Measurements from ENCODE around the gene ZC3H7A. TPM values are rescaled to one million over a fixed set of nuclear protein-coding genes. Genes with fewer than 3 reads are reported as not detected.

The ZC3H7A gene
- total and polyA plus RNA-seq, 2 of the 4 experiments (the other 2 are of a cell fraction): 22.2 to 53.9 TPM

GRCh38 chr16:11715246-11715947 is 81.7 kb downstream of the ZC3H7A start:
- Histone ChIP-seq H3K4ac (ENCODE audit: low read depth, low read length) (no peak overlapping the region), H3K4me3 (ENCODE audit: insufficient read depth, low read depth, low read length) (no peak overlapping the region), H2BK5ac (ENCODE audit: low read depth, low read length, poor library complexity, severe bottlenecking) (no peak overlapping the region), H4K20me1 (ENCODE audit: insufficient read depth, low read length) (peaks cover 5% of the 10 kb centered on the region; the same call in 1 of the 2 replicates), H3K4me1 (ENCODE audit: control insufficient read depth, insufficient read depth, low read length) (peaks cover 2% of the 10 kb centered on the region; the same call in 1 of the 2 replicates), H3K79me1 (ENCODE audit: low read depth in 1 of 2, low read length in 2 of 2) (peaks cover 26 to 34% of the 10 kb centered on the region in 2 experiments), H4K91ac (ENCODE audit: insufficient read depth, low read depth, low read length) (no peak overlapping the region), H3K9me1 (ENCODE audit: insufficient read depth, low read length) (no peaks in the 10 kb centered on the region), H3K56ac (ENCODE audit: extremely low read depth, insufficient read depth, low read length) (no peak overlapping the region), H4K5ac (ENCODE audit: low read depth, low read length) (no peak overlapping the region), H2BK120ac (ENCODE audit: low read depth, low read length) (no peak overlapping the region), H3K9me3 (ENCODE audit: control insufficient read depth, insufficient read depth, low read length) (no peaks in the 10 kb centered on the region), H3K23ac (ENCODE audit: low read depth, low read length) (no peak overlapping the region), H3K36me3 (ENCODE audit: control insufficient read depth, insufficient read depth, low read length) (peaks cover 26% of the 10 kb centered on the region), H3K4me2 (ENCODE audit: low read depth, low read length) (no peak overlapping the region), H3K14ac (replicated peaks; ENCODE audit: low read depth, low read length) (no peak overlapping the region), H4K8ac (ENCODE audit: low read depth in 2 of 2, low read length in 2 of 2) (no peak overlapping the region), H3K27ac (ENCODE audit: insufficient read depth, low read length) (no peak overlapping the region), H2BK15ac (ENCODE audit: low read depth, low read length) (no peak overlapping the region), H3K27me3 (ENCODE audit: control insufficient read depth, insufficient read depth, low read length) (no peaks in the 10 kb centered on the region), H2AFZ (replicated peaks; ENCODE audit: low read length, poor library complexity) (no peak overlapping the region), H3K18ac (ENCODE audit: low read depth, low read length) (no peak overlapping the region), H2AK5ac (ENCODE audit: low read depth, low read length) (no peak overlapping the region), H3K9ac (ENCODE audit: low read depth, low read length) (no peak overlapping the region), H2AK9ac (replicated peaks; ENCODE audit: low read depth, low read length, poor library complexity) (no peak overlapping the region), H2BK20ac (ENCODE audit: low read depth, low read length) (no peak overlapping the region)
- intact Hi-C loops (cut with micrococcal nuclease) (loop anchor here (2.0 to 10.0 kb wide), 3 partner anchors 183 to 751 kb away; no protein-coding TSS in a partner anchor), dilution Hi-C loops (cut with HindIII; ENCODE audit: low sequenced_read_pairs, unreplicated experiment) (no loop called here), in situ Hi-C loops (cut with MboI; ENCODE audit: low sequenced_read_pairs) (loop anchor here (10.0 kb wide), 1 partner anchor 751 kb away; no protein-coding TSS in a partner anchor)
- ATAC-seq (ENCODE audit: low read depth) (no peak), DNase-seq (no peak)
- ChIA-PET CTCF (interaction anchor here (0.6 to 1.1 kb wide), 2 partner anchors 11 to 21 kb away, joined by 3 to 4 read pairs; no protein-coding TSS in a partner anchor), POLR2A (ENCODE audit: unreplicated experiment) (no interaction called here)
- 100% methylated on average over 2 of the region's 8 CpGs; no CpG with 5 or more reads in 1 of the 2 experiments for WGBS, 2 experiments (ENCODE audit: extremely low coverage in 2 of 2, insufficient read length in 1 of 2)
- no TSS peak for BruUV-seq (replicated peaks)
- TF ChIP-seq CHD1 (IDR thresholded peaks at IDR 0.05; ENCODE audit: low read depth, low read length) (no peak), CEBPB (IDR thresholded peaks at IDR 0.05; ENCODE audit: low read depth, low read length) (no peak), MXI1 (IDR thresholded peaks at IDR 0.05; ENCODE audit: borderline replicate concordance, low read depth, low read length) (no peak), RAD21 (IDR thresholded peaks at IDR 0.05; ENCODE audit: low read length) (no peak), RCOR1 (IDR thresholded peaks at IDR 0.05; ENCODE audit: insufficient replicate concordance, low read length) (no peak), SMC3 (IDR thresholded peaks at IDR 0.05; ENCODE audit: low read depth, low read length) (no peak), USF2 (IDR thresholded peaks at IDR 0.05; ENCODE audit: low read depth, low read length) (no peak), RFX5 (IDR thresholded peaks at IDR 0.05; ENCODE audit: low read depth, low read length) (no peak), CTCF (conservative IDR thresholded peaks at IDR 0.05; ENCODE audit: low read depth, low read length) (no peak), POLR2A (IDR thresholded peaks at IDR 0.05; ENCODE audit: low read depth, low read length) (no peak), ELK1 (IDR thresholded peaks at IDR 0.05; ENCODE audit: borderline replicate concordance, low read depth, low read length) (no peak)

Data from IMR-90 (cell line).